Measurements from ENCODE around the gene GGT6. TPM values are rescaled to one million over a fixed set of nuclear protein-coding genes. Genes with fewer than 3 reads are reported as not detected.

The GGT6 gene
- polyA plus RNA-seq, 1 donor (not counting 4 experiments of a cell fraction or from before 2014, with no cell fraction given), result 0.93 TPM

GRCh38 chr17:4601326-4601725, 40.9 kb upstream of the GGT6 start:
- Histone ChIP-seq H3K4me1 (ENCODE audit: control insufficient read depth, extremely low read depth, insufficient read depth, low read length) (no peaks in the 10 kb centered on the region), H3K9ac (ENCODE audit: control insufficient read depth, extremely low read depth, insufficient read depth, low read length) (no peak overlapping the region), H3K9me1 (ENCODE audit: control insufficient read depth, extremely low read depth, insufficient read depth, low read length) (no peaks in the 10 kb centered on the region), H3K79me2 (ENCODE audit: control insufficient read depth, insufficient read depth, low read length) (no peaks in the 10 kb centered on the region), H3K4me3 (ENCODE audit: control insufficient read depth in 2 of 3, extremely low read depth in 1 of 3, insufficient read depth in 2 of 3, low read depth in 1 of 3, low read length in 3 of 3) (no peak overlapping the region), H3K9me3 (ENCODE audit: control insufficient read depth, low read depth, low read length) (no peaks in the 10 kb centered on the region), H4K20me1 (ENCODE audit: control insufficient read depth, extremely low read depth, insufficient read depth, low read length) (no peaks in the 10 kb centered on the region), H2AFZ (ENCODE audit: control insufficient read depth, low read length) (no peak overlapping the region), H3K36me3 (ENCODE audit: control insufficient read depth in 2 of 2, extremely low read depth in 1 of 2, insufficient read depth in 2 of 2, low read length in 2 of 2) (no peaks in the 10 kb centered on the region), H3K27ac (ENCODE audit: control insufficient read depth, insufficient read depth, low read length) (no peak overlapping the region), H3K4me2 (ENCODE audit: control insufficient read depth, extremely low read depth, insufficient read depth, low read depth, low read length) (no peak overlapping the region), H3K27me3 (ENCODE audit: control insufficient read depth, extremely low read depth, insufficient read depth, low read length) (peaks cover 17% of the 10 kb centered on the region)
- TF ChIP-seq EZH2 (IDR thresholded peaks at IDR 0.05; ENCODE audit: low read length), result no peak
- TF ChIP-seq, protein P1, sequence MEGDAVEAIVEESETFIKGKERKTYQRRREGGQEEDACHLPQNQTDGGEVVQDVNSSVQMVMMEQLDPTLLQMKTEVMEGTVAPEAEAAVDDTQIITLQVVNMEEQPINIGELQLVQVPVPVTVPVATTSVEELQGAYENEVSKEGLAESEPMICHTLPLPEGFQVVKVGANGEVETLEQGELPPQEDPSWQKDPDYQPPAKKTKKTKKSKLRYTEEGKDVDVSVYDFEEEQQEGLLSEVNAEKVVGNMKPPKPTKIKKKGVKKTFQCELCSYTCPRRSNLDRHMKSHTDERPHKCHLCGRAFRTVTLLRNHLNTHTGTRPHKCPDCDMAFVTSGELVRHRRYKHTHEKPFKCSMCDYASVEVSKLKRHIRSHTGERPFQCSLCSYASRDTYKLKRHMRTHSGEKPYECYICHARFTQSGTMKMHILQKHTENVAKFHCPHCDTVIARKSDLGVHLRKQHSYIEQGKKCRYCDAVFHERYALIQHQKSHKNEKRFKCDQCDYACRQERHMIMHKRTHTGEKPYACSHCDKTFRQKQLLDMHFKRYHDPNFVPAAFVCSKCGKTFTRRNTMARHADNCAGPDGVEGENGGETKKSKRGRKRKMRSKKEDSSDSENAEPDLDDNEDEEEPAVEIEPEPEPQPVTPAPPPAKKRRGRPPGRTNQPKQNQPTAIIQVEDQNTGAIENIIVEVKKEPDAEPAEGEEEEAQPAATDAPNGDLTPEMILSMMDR (optimal IDR thresholded peaks at IDR 0.05 in 1 of 3, IDR thresholded peaks at IDR 0.05 in 1 of 3, conservative IDR thresholded peaks at IDR 0.05 in 1 of 3; ENCODE audit: extremely low read depth in 1 of 3, insufficient read depth in 2 of 3, low read length in 3 of 3), result no peak
- dilution Hi-C loops (cut with MboI; ENCODE audit: extremely low pct_ligation_motif_present, low sequenced_read_pairs), result no loop called here
- DNase-seq (ENCODE audit: low read depth, low spot score), result no peak
- no peak for FAIRE-seq

GRCh38 chr17:4600563-4600962, 40.2 kb upstream of the GGT6 start:
- no peak overlapping the region for H3K9ac ChIP-seq (ENCODE audit: control insufficient read depth, extremely low read depth, insufficient read depth, low read length)
- dilution Hi-C loops (cut with MboI; ENCODE audit: extremely low pct_ligation_motif_present, low sequenced_read_pairs), result no loop called here
- no peaks in the 10 kb centered on the region for H4K20me1 ChIP-seq (ENCODE audit: control insufficient read depth, extremely low read depth, insufficient read depth, low read length)
- no peaks in the 10 kb centered on the region for H3K36me3 ChIP-seq (ENCODE audit: control insufficient read depth in 2 of 2, extremely low read depth in 1 of 2, insufficient read depth in 2 of 2, low read length in 2 of 2)
- H3K27ac ChIP-seq (ENCODE audit: control insufficient read depth, insufficient read depth, low read length), result no peak overlapping the region
- peaks cover 17% of the 10 kb centered on the region for H3K27me3 ChIP-seq (ENCODE audit: control insufficient read depth, extremely low read depth, insufficient read depth, low read length)
- no peak for TF ChIP-seq EZH2 (IDR thresholded peaks at IDR 0.05; ENCODE audit: low read length)
- TF ChIP-seq, protein P1 (optimal IDR thresholded peaks at IDR 0.05 in 1 of 3, IDR thresholded peaks at IDR 0.05 in 1 of 3, conservative IDR thresholded peaks at IDR 0.05 in 1 of 3; ENCODE audit: extremely low read depth in 1 of 3, insufficient read depth in 2 of 3, low read length in 3 of 3), result no peak
- FAIRE-seq (no peak), DNase-seq (ENCODE audit: low read depth, low spot score) (no peak)
- H3K79me2 ChIP-seq (ENCODE audit: control insufficient read depth, insufficient read depth, low read length), result no peaks in the 10 kb centered on the region
- no peaks in the 10 kb centered on the region for H3K9me3 ChIP-seq (ENCODE audit: control insufficient read depth, low read depth, low read length)
- H3K4me3 ChIP-seq (ENCODE audit: control insufficient read depth in 2 of 3, extremely low read depth in 1 of 3, insufficient read depth in 2 of 3, low read depth in 1 of 3, low read length in 3 of 3), result no peak overlapping the region
- H3K9me1 ChIP-seq (ENCODE audit: control insufficient read depth, extremely low read depth, insufficient read depth, low read length), result no peaks in the 10 kb centered on the region
- no peak overlapping the region for H3K4me2 ChIP-seq (ENCODE audit: control insufficient read depth, extremely low read depth, insufficient read depth, low read depth, low read length)
- H2AFZ ChIP-seq (ENCODE audit: control insufficient read depth, low read length), result no peak overlapping the region
- no peaks in the 10 kb centered on the region for H3K4me1 ChIP-seq (ENCODE audit: control insufficient read depth, extremely low read depth, insufficient read depth, low read length)

All from keratinocyte (primary cell).